NCI-H1436 (cell line): ENCODE results near the gene SOX6.
"Not testable (repeated sequence)": the region's sequence is repeated elsewhere in the genome, so short reads cannot be mapped to it uniquely, and the experiment has no call there.

Experiments used
- DNase-seq: peaks from one replicate; lab custom pipeline; 2025; lab: John Stamatoyannopoulos, UW

Gene SOX6

GRCh38 chr11:16095756-16096155 is 260.6 kb downstream of the SOX6 start:
- DNase-seq, result no peak

DNA sequence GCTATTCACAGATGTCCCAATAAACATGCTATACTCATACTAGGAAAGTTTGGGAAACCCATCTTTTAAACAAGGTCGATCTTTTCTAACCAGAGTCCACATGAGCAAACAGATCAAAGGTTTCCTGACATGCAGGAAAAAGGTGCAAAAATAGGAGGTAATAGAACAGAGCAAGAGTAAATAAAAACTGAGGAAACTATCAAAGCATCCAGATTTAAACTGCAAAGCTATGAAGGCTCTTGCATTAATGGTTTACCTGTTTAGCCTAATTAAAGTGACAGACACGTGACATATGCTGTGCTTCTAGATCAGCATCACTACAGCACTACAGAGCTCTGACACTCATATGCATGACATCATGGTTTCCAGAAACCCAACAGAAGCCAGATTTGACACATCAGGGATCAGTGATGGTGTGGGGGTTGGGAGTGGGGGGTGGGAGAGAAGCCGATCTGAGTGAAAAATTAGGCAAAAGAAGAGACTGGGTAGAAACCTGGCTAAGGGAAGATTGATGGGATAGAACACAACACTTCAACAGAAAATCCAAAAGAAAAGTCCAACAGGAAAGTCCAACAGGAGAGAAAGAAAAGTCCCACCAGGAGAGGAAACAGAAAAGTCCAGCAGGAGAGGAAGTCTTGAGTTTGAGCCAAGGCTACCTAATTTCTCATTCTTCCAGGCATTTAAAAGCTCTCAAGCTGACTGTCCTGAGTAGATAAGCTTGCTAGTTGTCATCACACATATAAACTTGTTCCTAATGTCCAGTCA is 262.3 kb downstream of the SOX6 start:
- no peak for DNase-seq

DNA sequence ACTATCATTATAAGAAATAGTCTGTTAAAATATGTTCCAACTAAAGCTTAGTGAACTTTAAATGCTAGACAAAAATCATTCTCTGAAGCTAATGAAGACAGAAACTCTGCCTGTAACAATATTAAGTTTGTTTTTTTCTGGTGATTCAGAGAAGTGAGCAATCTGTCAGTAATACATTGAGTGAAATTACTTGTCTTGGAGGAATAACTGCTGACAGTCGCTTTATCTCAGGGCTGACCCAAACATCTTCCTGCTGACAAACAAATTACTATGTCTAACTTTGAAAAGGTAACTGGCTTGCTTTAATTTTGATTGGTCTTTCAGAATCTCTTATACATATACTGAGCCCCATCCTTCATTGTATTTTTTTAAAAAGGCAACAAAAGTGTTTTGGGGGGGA is 264.5 kb downstream of the SOX6 start:
- no peak for DNase-seq

GRCh38 chr11:16089481-16089880 is 266.9 kb downstream of the SOX6 start:
- DNase-seq, result no peak

GRCh38 chr11:16088774-16089173 is 267.6 kb downstream of the SOX6 start:
- no peak for DNase-seq

- DNase-seq, result no peak
Measured at GRCh38 chr11:16087886-16088285, 268.5 kb downstream of the SOX6 start.

- DNase-seq, result no peak
Measured at GRCh38 chr11:16086229-16086819, 270.0 kb downstream of the SOX6 start.

- DNase-seq, result no peak
Measured at GRCh38 chr11:16082095-16083055, 274.0 kb downstream of the SOX6 start.

DNA sequence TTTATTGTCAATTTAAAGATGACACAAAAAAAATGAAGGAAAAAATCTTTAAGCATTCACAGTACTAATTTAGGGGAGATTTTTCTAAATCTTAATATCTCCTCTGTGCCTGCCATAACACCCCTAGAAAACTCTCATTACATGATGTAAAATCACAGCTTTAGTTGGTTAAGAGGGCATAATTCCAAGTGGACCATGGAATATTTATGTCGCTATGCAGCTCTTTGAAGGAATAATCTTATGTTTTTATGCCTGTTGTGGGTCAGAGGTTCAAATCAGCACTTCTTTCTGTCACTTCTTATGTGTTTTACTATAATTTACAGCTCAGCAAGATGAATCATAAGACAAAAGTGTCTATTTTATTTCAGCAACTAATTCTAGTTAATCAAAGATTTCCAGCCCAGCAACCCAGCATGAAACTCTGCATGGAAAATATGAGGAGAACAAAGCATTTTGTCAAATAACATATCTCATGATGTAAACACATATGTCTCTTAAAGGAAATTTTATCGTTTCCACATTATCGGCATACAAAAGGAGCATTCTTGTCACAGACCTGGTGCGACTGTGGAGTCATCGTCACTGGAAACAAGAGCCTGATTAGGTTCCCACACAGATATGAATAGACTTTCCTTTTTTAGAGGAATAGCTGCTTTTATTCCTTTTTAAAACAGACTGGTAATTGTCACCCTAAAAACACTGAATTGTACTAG is 274.8 kb downstream of the SOX6 start:
- DNase-seq, result no peak

- DNase-seq, result no peak
Measured at GRCh38 chr11:16080688-16081381, 275.5 kb downstream of the SOX6 start.

DNA sequence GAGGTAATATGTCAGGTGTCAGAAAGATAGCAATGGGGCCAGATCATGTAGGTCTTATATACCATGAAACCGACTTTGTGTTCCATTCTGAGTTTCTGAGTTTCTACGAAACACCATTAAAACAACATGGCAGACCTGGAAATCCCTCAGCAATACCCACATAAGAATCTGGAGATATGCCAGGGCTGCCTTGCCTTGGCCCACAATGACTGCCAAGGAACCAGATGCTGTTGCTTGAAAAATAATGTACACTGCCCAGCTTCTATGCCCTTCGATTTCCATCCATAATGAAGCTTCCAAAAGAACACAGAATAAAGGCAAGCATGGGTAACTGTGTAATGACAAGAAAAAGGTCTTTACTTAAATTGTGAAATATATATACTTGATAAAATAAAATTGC is 277.4 kb downstream of the SOX6 start:
- no peak for DNase-seq

DNA sequence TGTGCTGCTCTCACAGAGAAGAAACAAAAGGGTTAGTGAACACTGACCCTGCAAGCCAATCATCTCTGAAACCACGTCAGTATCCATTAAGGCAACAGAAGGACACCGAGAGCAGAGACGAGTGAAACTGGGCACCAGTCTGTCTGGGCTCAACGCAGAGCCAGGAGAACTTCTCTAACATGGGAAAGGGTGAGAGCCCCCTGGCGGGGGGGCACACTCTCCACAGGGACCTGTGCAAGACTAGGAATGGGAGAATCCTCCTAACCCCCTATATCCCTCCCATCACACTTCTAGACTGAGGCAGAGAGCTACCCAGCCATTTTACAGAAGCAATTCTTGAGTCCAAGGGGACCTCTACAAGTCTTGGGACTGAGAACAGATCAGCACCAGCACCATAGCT is 285.8 kb downstream of the SOX6 start:
- DNase-seq, result no peak

- DNase-seq, result not testable (repeated sequence)
Measured at GRCh38 chr11:16067268-16067667, 289.1 kb downstream of the SOX6 start.

DNA sequence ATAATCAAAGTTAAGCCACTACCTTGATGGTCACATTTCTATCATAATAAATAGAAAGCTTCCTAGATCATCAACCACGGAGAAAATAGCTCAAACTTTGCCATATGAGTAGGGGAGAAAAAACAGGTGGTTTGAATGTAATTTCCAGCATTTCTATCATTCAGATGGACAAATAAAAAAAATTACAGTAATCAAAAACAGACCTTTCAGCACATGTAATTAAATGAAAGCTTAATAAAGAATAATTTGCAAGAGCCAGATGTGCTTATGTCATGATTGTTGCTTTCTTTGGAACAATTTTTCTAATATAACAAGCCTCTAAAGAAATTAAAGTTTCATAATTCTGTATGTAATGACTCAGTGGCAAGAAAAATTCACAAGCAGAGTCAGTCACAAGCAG is 297.0 kb downstream of the SOX6 start:
- no peak for DNase-seq

DNA sequence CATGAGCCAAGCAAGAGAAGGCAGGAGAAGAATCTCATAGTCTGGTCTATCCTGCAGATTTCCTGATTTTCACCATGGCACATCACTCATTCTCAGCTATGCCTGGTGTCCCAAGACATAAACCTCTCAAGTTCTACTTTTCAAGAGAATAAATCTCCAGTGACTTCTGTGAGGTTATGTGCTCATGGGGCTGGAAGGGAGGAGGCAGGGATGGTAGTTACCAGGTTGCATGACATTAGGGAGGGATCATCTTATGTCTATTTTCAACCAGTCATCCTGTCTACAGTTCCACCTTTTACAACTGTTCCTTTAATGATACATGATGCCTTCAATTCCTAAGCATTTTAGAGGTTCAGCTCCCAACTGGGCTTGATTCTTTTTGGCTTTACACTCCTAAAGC is 297.7 kb downstream of the SOX6 start:
- no peak for DNase-seq

- DNase-seq, result no peak
Measured at GRCh38 chr11:16052750-16053149, 303.6 kb downstream of the SOX6 start.

GRCh38 chr11:16049611-16050010 is 306.7 kb downstream of the SOX6 start:
- no peak for DNase-seq

GRCh38 chr11:16047073-16047472 is 309.3 kb downstream of the SOX6 start:
- no peak for DNase-seq

GRCh38 chr11:16043617-16044016 is 312.7 kb downstream of the SOX6 start:
- no peak for DNase-seq

DNA sequence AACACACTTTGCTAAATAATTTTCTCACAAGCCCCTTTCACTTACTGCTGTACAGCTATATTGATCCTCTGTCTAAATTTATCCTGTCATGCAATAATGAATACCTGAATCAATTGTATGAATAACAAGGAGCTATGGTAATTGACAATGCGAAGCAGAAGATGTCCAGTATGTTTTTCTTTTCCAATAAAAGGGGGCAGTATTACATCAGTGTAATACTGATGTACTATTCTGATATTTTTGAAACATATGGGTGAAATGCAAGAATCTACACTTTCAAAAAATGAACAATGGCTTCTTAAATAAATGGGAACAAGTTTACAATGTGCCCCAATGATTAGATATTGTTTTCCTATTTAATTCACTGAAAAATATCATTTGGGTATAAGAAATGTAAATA is 315.1 kb downstream of the SOX6 start:
- DNase-seq, result no peak

- DNase-seq, result no peak
Measured at GRCh38 chr11:16040151-16040550, 316.2 kb downstream of the SOX6 start.

DNA sequence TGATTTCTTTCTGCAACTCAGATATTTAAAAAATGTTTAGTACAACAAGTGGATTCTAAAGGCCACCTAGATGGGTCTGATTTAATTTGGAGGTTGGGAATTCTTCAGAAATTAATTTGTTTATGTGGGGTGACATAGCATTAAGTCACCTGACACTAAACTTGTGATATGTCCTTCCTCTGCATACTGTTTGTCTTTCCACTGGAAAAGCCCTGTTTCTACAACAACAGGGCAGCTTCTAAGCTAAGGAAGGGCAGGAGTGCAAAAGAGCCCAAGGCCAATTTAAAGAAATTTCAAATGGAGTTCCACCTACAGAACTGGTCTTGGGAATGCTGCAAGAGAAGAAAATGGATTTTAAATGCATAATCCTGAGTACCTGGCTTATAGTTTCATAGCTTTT is 319.2 kb downstream of the SOX6 start:
- no peak for DNase-seq
